ENCODE data around the gene ZFYVE21.

DNA sequence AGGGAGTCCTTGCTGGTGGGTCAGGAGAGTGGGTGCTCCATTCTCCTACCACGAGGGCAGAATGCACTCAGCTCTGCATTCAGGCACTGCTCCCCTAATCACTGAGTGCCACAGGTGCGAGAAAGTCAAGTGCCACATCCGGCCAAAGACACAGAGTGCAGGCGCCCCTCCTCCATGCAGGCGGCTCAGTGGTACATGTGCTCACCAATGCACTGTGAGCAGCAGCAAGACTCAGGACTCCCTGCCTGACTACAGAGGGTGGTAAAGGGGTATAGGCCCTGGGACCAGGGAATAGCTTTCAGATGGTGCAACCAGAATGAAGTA is 32.9 kb downstream of the ZFYVE21 start:
- TF ChIP-seq POLR2AphosphoS5 (IDR thresholded peaks at IDR 0.05) = no peak
- TF ChIP-seq, protein P1, sequence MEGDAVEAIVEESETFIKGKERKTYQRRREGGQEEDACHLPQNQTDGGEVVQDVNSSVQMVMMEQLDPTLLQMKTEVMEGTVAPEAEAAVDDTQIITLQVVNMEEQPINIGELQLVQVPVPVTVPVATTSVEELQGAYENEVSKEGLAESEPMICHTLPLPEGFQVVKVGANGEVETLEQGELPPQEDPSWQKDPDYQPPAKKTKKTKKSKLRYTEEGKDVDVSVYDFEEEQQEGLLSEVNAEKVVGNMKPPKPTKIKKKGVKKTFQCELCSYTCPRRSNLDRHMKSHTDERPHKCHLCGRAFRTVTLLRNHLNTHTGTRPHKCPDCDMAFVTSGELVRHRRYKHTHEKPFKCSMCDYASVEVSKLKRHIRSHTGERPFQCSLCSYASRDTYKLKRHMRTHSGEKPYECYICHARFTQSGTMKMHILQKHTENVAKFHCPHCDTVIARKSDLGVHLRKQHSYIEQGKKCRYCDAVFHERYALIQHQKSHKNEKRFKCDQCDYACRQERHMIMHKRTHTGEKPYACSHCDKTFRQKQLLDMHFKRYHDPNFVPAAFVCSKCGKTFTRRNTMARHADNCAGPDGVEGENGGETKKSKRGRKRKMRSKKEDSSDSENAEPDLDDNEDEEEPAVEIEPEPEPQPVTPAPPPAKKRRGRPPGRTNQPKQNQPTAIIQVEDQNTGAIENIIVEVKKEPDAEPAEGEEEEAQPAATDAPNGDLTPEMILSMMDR (IDR thresholded peaks at IDR 0.05) = no peak
